Progenitor cell of endocrine pancreas (in vitro differentiated cells): ENCODE results near the gene LRRK2. TPM values are rescaled to one million over a fixed set of nuclear protein-coding genes. Genes with fewer than 3 reads are reported as not detected.

Experiments
- DNase-seq: peaks from one replicate; pipeline ENCODE4 v3.0.0; 2021; ENCODE audit warnings: low spot score; ENCODE audit not compliant: unreplicated experiment
- H3K27ac Mint-ChIP-seq: 2 replicates; pipeline ENCODE4 v1.8.0; 2021; ENCODE audit warnings: mild to moderate bottlenecking, moderate library complexity, mixed read lengths
- H3K27me3 Mint-ChIP-seq: 2 replicates; pipeline ENCODE4 v1.8.0; 2021; ENCODE audit warnings: mixed read lengths
- H3K36me3 Mint-ChIP-seq: 2 replicates; pipeline ENCODE4 v1.8.0; 2022; ENCODE audit warnings: mixed read lengths; ENCODE audit not compliant: insufficient read depth
- H3K4me1 Mint-ChIP-seq: 2 replicates; pipeline ENCODE4 v1.8.0; 2021; ENCODE audit warnings: low read depth, mixed read lengths
- H3K4me3 Mint-ChIP-seq: 2 replicates; pipeline ENCODE4 v1.8.0; 2021; ENCODE audit warnings: low read depth, mild to moderate bottlenecking, moderate library complexity, mixed read lengths
- H3K9me3 Mint-ChIP-seq: 2 replicates; pipeline ENCODE4 v1.8.0; 2021; ENCODE audit warnings: low read depth, mixed read lengths
- total RNA-seq: library from RNA; stranded (reverse); gene quantifications from 2 replicates; pipeline ENCODE4 v1.2.1, GENCODE V29; 2021
- TF ChIP-seq, protein P1 (sequence below): fragments of 200-600 bp; sonication (generic); IDR thresholded peaks from one replicate; pipeline ENCODE4 v1.5.0; 2021; ENCODE audit warnings: antibody characterized with exemption, mild to moderate bottlenecking; ENCODE audit not compliant: unreplicated experiment

LRRK2 gene
- total RNA-seq, 1 donor from 2014 or later, result 0.72 TPM

DNA sequence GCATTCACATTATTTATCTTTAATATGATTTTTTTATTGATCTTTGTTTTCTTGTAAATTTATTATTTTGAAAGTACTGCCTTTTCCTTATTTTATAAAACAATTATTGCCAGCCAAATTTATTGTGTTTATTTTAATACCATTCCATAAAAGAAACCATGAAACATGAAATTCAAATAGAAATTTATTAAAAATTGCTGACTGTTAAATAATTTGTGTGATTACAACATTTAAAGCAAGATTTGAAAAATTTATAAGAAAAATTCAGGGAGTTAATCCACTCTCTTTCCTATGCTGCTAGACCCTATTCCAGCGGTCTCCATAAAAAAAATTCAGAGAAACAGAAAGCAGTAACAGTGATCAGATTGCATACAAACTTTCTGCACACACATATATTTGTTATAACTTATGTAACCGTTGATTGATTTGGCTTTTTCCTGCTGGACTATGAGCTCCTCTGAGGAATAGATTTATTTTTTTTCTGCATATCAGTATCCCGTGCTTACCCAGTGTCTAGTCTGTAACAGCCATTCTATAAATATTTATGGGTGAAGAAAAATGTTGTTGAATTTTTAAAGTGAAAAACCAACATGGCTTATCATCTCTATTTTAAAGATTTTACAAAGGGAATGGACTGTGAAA lies 68.1 kb downstream of the LRRK2 start:
- TF ChIP-seq, protein P1, sequence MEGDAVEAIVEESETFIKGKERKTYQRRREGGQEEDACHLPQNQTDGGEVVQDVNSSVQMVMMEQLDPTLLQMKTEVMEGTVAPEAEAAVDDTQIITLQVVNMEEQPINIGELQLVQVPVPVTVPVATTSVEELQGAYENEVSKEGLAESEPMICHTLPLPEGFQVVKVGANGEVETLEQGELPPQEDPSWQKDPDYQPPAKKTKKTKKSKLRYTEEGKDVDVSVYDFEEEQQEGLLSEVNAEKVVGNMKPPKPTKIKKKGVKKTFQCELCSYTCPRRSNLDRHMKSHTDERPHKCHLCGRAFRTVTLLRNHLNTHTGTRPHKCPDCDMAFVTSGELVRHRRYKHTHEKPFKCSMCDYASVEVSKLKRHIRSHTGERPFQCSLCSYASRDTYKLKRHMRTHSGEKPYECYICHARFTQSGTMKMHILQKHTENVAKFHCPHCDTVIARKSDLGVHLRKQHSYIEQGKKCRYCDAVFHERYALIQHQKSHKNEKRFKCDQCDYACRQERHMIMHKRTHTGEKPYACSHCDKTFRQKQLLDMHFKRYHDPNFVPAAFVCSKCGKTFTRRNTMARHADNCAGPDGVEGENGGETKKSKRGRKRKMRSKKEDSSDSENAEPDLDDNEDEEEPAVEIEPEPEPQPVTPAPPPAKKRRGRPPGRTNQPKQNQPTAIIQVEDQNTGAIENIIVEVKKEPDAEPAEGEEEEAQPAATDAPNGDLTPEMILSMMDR, result no peak
- Mint-ChIP-seq H3K4me1 (no peaks in the 10 kb centered on the region), H3K36me3 (no peaks in the 10 kb centered on the region)

GRCh38 chr12:40298341-40298740 lies 73.5 kb downstream of the LRRK2 start:
- no peaks in the 10 kb centered on the region for H3K9me3 Mint-ChIP-seq
- H3K27me3 Mint-ChIP-seq, result no peaks in the 10 kb centered on the region
- no peak overlapping the region for H3K27ac Mint-ChIP-seq
- H3K4me3 Mint-ChIP-seq, result no peak overlapping the region
- TF ChIP-seq, protein P1, result no peak
- no peak for DNase-seq
- H3K4me1 Mint-ChIP-seq, result no peaks in the 10 kb centered on the region
- H3K36me3 Mint-ChIP-seq, result no peaks in the 10 kb centered on the region

More for the DNA sequence above, 68.1 kb downstream of the LRRK2 start:
- no peak overlapping the region for H3K27ac Mint-ChIP-seq
- no peak for DNase-seq
- no peak overlapping the region for H3K4me3 Mint-ChIP-seq
- no peaks in the 10 kb centered on the region for H3K27me3 Mint-ChIP-seq
- H3K9me3 Mint-ChIP-seq, result peaks cover 10% of the 10 kb centered on the region

GRCh38 chr12:40300490-40300889 lies 75.7 kb downstream of the LRRK2 start:
- Mint-ChIP-seq H3K9me3 (no peaks in the 10 kb centered on the region), H3K4me3 (no peak overlapping the region), H3K27me3 (no peaks in the 10 kb centered on the region), H3K4me1 (no peaks in the 10 kb centered on the region), H3K27ac (no peak overlapping the region), H3K36me3 (no peaks in the 10 kb centered on the region)
- DNase-seq, result no peak
- TF ChIP-seq, protein P1, result no peak

DNA sequence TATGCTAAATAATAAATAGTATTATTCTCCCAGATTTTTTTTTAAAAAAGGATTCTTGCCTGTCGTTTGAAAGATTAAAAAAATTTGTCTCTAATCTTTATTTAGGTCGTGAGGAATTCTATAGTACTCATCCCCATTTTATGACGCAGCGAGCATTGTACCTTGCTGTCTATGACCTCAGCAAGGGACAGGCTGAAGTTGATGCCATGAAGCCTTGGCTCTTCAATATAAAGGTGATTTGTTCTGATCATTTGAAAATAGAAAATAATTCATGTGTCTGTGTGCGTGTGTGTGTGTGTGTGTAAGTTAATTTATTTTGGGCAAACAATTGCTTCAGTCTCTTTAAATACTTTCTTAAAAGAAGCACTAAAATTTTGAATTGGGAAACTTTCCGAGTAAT lies 84.2 kb downstream of the LRRK2 start:
- no peak for DNase-seq
- Mint-ChIP-seq H3K4me1 (no peaks in the 10 kb centered on the region), H3K27me3 (no peaks in the 10 kb centered on the region), H3K36me3 (no peaks in the 10 kb centered on the region), H3K4me3 (no peak overlapping the region), H3K27ac (no peak overlapping the region), H3K9me3 (no peaks in the 10 kb centered on the region)
- TF ChIP-seq, protein P1, result no peak

DNA sequence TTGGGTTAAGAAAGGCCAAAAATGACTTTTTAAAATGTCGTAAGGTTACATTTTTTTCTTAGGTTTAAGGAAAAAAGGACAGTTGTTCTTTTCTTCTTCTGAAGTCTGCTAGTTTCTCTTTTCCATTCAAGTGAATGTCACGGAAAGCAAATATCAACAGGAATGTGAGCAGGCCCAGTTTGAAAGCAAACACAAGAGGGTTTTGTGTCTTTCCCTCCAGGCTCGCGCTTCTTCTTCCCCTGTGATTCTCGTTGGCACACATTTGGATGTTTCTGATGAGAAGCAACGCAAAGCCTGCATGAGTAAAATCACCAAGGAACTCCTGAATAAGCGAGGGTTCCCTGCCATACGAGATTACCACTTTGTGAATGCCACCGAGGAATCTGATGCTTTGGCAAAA lies 85.4 kb downstream of the LRRK2 start:
- H3K36me3 Mint-ChIP-seq, result no peaks in the 10 kb centered on the region
- TF ChIP-seq, protein P1, result no peak
- H3K27me3 Mint-ChIP-seq, result no peaks in the 10 kb centered on the region
- no peak overlapping the region for H3K27ac Mint-ChIP-seq
- no peaks in the 10 kb centered on the region for H3K4me1 Mint-ChIP-seq
- DNase-seq, result no peak
- no peaks in the 10 kb centered on the region for H3K9me3 Mint-ChIP-seq
- no peak overlapping the region for H3K4me3 Mint-ChIP-seq
